HG03066 (cell line): ENCODE measurements around the gene ANKRD22.

Experiments
- ATAC-seq: cut with Tn5 transposase; IDR thresholded peaks from one replicate; pipeline ENCODE4 v1.9.1; 2021; ENCODE audit warnings: low read depth; ENCODE audit not compliant: unreplicated experiment

The ANKRD22 gene

DNA sequence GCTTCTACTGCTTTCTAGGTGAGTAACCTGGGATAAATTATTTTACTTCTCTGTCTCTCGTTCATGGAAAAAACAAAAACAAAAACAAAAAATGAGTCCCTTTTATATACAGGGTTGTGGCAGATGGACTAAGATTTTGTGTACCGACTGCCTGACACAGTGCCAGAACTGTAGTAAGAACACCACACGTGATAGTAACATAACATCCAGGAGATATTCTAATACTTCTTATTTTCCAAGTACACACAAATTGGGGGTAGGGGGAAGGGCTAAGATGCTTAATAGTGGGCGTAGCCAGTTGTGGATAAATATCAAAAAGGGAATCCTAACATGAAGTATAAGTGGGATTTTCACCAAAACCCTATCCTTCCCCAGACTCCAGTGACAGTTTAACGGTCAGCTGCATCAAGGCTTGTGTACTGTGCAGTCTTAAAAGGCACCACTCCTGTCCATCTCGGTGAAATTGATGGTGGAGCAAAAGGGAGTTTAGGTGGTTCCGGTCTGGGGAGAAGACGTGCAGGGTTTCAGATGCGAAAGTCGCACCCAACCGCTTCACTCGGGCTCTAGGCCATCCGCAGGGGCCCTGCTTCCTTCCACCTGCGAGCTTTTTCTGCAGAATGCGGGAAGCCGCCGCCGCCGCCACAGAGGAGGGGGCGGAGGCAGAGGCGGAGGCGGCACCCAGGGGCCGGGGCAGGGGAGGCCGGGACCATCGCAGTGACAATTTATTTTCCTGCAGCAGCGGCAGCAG, 28.1 kb upstream of the ANKRD22 start, which contains the start of gene STAMBPL1:
TSS of gene STAMBPL1 (plus strand) at position 712 of the 748 bp plus-strand sequence. CDS start 21,464 bp downstream, outside the sequence.
- peak; percentile 55 for ATAC-seq

DNA sequence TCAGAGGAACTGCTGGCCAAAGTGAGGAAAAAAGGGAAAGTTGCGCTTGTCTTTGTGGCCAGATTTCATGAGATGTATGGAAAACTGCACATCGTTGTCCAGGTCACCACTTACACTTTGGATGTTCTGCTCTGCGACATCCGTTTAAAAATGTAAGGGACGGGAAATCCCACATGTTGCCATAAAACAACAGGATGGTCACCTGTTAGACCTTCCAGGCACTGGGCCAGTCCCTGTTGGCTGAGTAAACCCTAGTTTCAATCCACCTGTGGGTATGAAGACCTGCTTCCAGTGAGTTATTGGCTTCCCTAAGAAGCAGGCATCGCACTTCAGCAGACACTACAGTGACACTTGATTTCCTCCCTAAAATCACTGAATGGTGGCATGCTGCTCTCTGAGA, 25.7 kb upstream of the ANKRD22 start:
- no peak for ATAC-seq

DNA sequence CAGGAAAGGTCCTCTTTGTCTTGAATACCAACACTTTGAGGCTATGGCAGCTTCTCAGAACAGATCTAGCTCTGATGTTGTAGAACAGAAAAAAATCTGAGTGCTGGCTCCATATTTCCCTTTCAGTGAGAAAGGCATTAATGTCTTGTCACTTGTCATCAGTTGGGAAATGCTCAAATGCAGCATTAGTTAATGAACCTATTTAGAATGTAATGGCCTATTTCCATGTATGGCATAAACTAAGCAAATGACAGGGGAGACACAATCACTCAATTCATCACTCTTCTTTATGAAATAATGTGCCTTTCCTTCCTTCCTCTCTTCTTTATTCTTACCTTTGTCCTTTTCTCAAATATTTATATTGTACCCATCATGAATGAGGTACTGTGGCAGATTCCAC, 23.4 kb upstream of the ANKRD22 start:
- ATAC-seq, result no peak

GRCh38 chr10:88874281-88874680, 22.6 kb upstream of the ANKRD22 start:
- ATAC-seq, result no peak

GRCh38 chr10:88873757-88874156, 22.1 kb upstream of the ANKRD22 start:
- no peak for ATAC-seq

- no peak for ATAC-seq
Measured at GRCh38 chr10:88870089-88870488, 18.4 kb upstream of the ANKRD22 start.

- ATAC-seq, result no peak
Measured at GRCh38 chr10:88866454-88866853, 14.8 kb upstream of the ANKRD22 start.

GRCh38 chr10:88865281-88865876, 13.7 kb upstream of the ANKRD22 start:
- ATAC-seq, result no peak

GRCh38 chr10:88861036-88861435, 9.4 kb upstream of the ANKRD22 start:
- ATAC-seq, result no peak

DNA sequence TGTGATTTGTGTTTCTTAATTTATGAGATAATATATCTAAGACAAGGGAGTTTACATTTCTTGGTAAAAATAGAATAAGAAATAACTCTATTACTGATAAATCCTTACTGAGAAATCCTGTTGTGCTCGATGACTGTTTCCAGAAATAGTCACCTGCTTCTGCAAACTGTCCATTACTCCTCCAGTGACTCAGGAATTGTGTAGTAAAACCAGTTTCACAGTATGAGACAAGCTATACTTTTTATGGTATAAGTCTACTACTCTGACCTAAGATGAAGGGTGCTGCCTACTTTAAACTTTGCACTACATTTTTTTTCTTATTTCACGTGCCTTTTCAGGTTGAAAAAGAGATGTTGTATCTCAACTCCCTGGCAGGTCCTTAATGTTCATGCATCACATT, 6.8 kb upstream of the ANKRD22 start:
- no peak for ATAC-seq

DNA sequence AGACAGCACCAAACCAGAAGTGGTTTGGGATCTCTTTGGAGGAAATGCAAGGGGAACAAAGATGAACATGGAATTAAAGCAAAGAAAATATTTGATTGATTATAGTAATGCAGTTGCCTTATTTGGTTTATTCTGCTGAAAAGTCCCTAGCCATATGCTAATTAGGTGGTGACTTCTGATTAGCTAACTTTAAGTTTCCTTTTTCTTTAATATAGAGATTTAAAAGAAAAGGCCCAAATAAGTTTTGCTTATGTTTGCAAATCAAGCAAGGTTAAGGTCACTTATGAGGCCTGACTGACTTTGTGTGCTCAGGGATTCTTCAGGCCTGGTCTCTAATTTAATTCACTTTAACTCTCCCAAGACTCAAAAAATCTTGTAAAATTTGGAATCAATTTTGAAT, 6.2 kb upstream of the ANKRD22 start:
- no peak for ATAC-seq

DNA sequence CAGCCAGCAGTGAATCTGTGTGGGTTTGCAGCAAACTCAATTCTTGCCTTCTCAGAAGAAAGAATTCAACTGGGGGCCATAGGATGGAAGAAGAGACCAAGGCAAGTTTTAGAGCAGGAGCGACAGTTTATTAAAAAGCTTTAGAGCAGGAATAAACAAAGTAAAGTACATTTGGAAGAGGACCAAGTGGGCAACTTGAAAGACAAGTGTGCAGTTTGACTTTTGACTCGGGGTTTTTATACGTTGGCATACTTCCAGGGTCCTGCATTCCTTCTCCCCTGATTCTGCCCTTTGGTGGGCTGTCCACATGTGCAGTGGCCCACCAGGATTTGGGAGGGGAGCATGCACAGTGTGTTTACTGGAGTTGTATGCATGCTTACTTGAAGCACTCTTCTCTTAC, 3.0 kb upstream of the ANKRD22 start:
- ATAC-seq, result no peak

DNA sequence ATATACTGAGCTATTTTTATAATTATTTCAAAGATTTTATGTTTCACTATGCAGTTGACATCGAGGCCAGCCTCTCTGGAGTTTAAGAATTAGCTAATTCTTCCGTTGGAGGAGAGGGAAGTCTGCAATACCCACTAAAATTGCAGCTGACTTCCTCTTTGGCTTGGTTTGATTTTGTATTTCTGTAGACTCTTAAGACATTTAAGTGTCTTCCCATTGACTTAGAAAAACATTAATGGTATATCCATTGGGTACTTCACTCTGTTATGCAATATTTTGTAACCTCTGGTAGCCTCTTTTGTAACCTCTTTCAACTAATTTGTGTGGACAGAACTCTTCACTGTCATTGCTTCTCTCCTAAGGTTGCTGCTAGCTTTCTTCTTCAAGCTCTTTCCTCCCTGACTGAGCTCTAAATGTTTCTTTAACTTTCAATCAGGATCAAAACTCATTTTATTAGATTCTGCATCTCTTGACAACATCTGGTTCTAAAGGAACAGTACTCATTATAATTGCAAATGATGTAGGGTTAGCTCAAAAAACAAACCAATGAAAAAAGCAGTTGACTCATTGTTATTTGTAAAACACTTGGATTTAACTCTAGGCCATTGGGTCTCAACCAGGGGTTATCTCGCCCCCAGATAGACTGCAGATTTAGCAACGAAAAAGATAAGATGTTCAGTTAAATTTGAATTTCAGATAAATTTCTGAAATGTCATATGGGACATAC, 1.7 kb upstream of the ANKRD22 start:
- no peak for ATAC-seq

DNA sequence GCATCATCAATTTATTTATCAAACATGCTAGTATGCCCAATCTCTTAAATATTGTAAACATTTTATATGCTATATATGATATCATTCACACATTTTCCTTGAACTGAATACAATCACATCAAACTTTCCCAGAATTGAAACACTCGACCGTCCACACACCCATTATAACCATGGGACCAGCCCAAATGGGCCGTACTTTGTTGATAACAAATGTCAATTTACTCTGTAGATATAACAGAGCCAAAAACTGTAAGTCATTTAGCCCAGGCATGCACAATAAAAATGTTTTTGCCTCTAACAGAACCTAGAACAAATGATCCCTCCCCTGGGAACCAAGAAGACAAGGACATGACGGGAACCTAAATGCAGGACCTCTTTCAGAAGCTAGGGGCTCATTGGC, 683 bp upstream of the ANKRD22 start:
- ATAC-seq, result no peak

- no peak for ATAC-seq
Measured at GRCh38 chr10:88850712-88851111, 932 bp downstream of the ANKRD22 start.

DNA sequence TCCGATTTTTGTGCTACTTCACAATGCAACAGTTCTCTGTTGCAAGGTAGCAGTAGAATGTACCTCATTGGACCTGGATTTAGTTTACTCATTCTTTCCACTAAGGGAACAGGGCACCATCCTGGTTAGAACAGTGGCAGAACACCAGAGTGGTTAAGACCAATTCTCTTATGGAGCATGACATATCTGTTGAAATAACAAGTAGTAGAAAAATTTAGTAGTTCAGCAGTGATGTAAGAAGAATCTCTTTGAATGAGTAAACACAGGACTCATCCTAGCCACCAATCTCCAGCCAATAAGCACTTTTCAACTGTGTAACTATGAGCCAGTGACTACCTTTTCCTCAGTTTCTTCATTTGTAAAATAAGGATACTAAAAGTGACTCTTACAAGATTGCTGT, 2.4 kb downstream of the ANKRD22 start:
- no peak for ATAC-seq

GRCh38 chr10:88848499-88848898, 3.1 kb downstream of the ANKRD22 start:
- ATAC-seq, result no peak

DNA sequence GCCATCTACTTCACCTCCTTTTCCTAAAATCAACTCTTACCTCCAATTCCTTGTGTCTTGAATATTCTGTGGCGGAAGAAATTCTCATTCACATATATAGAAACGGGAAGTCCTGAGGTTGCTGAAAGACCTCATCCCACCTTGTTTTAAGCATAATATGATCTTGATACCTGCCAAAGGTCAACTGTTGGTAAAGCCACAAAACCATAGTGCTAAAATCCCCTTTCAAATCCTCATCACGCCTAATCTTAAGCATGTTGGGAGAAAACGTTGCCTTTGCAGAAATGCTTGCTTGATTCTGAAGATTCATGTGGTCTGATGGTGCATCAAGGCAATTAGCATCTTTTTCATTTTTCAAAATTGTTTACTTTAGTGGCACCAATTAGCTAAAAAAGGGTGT, 8.5 kb downstream of the ANKRD22 start:
- no peak for ATAC-seq

GRCh38 chr10:88841316-88842111, 10.1 kb downstream of the ANKRD22 start:
- no peak for ATAC-seq

- ATAC-seq, result no peak
Measured at GRCh38 chr10:88840881-88841280, 10.8 kb downstream of the ANKRD22 start.

- no peak for ATAC-seq
Measured at GRCh38 chr10:88840104-88840503, 11.5 kb downstream of the ANKRD22 start.
